DND-41 (cell line): ENCODE measurements around the gene PNPLA6.
"Not testable (repeated sequence)": the region's sequence is repeated elsewhere in the genome, so short reads cannot be mapped to it uniquely, and the experiment has no call there.

Source experiments
- ATAC-seq: fragments of 200-7000 bp; cut with Tn5 transposase; 3 replicates; pipeline ENCODE4 v1.9.1; 2021; ENCODE audit warnings: low read depth; ENCODE audit not compliant: insufficient read depth
- DNase-seq: peaks from one replicate; pipeline ENCODE4 v3.0.0-alpha.2; 2020
- H2AFZ ChIP-seq: 2 replicates; pipeline ENCODE4 v1.6.0; 2012; ENCODE audit warnings: low read depth, low read length
- H3K27ac ChIP-seq: 2 replicates; pipeline ENCODE4 v1.5.1; 2012; ENCODE audit warnings: low read length, inconsistent platforms
- H3K27me3 ChIP-seq: fragments of 200-600 bp; sonication (generic); 2 replicates; pipeline ENCODE4 v1.6.0; 2012; ENCODE audit warnings: low read length, mild to moderate bottlenecking, inconsistent platforms; ENCODE audit not compliant: insufficient read depth, poor library complexity
- H3K36me3 ChIP-seq: 2 replicates; pipeline ENCODE4 v1.5.1; 2012; ENCODE audit warnings: low read length, inconsistent platforms; ENCODE audit not compliant: insufficient read depth
- H3K4me1 ChIP-seq: 2 replicates; pipeline ENCODE4 v1.5.1; 2012; ENCODE audit warnings: mild to moderate bottlenecking, low read length; ENCODE audit not compliant: insufficient read depth
- H3K4me2 ChIP-seq: 2 replicates; pipeline ENCODE4 v1.6.0; 2012; ENCODE audit warnings: mild to moderate bottlenecking, moderate library complexity, low read length, inconsistent platforms; ENCODE audit not compliant: insufficient read depth
- H3K4me3 ChIP-seq, 2 experiments: fragments of 200-600 bp in 1 of 2; shearing (Covaris generic) in 1 of 2; 2 replicates each; pipeline ENCODE4 v1.5.1; 2012 to 2016; ENCODE audit warnings: inconsistent platforms in 2 of 2, low read length in 2 of 2, mild to moderate bottlenecking in 2 of 2, low read depth in 1 of 2, moderate library complexity in 1 of 2
- H3K79me2 ChIP-seq: 2 replicates; pipeline ENCODE4 v1.6.0; 2012; ENCODE audit warnings: low read length, inconsistent platforms; ENCODE audit not compliant: insufficient read depth
- H3K9ac ChIP-seq: 2 replicates; pipeline ENCODE4 v1.6.0; 2012; ENCODE audit warnings: low read depth, mild to moderate bottlenecking, inconsistent platforms, low read length, moderate library complexity
- H3K9me3 ChIP-seq: 2 replicates; pipeline ENCODE4 v1.5.1; 2012; ENCODE audit warnings: low read length, moderate library complexity, mild to moderate bottlenecking, inconsistent platforms; ENCODE audit not compliant: insufficient read depth, severe bottlenecking
- H4K20me1 ChIP-seq: 2 replicates; pipeline ENCODE4 v1.6.0; 2012; ENCODE audit warnings: low read length; ENCODE audit not compliant: insufficient read depth
- EZH2 ChIP-seq: IDR thresholded peaks from 3 replicates; pipeline ENCODE4 v1.6.1; 2012; ENCODE audit warnings: borderline replicate concordance, low read depth, mild to moderate bottlenecking, moderate library complexity, low read length, inconsistent platforms; ENCODE audit not compliant: severe bottlenecking
- TF ChIP-seq, protein P1 (sequence below): IDR thresholded peaks from 2 replicates; pipeline ENCODE4 v1.5.1; 2012; ENCODE audit warnings: borderline replicate concordance, low read length, moderate library complexity, mild to moderate bottlenecking; ENCODE audit not compliant: poor library complexity, severe bottlenecking; ENCODE audit errors: extremely low read depth

The PNPLA6 gene

DNA sequence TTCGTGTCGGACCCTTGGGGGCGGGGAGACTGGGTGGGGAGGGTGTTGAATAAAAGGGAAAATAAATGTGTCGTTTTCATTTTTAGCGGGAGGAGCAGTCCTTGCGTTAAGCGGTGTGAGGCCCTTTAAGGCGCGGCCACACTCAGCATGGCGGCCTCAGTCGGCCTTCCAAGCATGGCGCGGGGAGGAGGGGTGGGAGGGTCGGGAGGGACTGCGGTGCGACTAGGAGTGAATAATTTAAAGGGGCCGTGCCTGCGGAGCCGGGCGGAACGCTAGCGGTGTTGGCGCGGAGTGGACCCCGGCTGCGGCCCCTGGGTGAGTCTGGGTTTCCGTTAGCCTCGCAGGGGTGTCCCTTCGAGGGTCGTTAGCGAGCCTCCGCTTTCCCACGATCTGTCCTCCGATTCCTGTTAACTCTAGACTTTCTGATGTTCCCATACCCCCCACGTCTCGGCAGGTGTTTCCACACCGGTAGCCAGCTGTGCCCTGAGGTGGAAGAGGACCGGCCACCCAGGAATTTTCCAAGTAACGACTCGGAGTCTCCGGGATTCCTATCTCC, 1.5 kb upstream of the PNPLA6 start:
- peak overlapping the region; percentile 59 to 75 for H3K4me3 ChIP-seq
- ATAC-seq = peak; percentile 72

DNA sequence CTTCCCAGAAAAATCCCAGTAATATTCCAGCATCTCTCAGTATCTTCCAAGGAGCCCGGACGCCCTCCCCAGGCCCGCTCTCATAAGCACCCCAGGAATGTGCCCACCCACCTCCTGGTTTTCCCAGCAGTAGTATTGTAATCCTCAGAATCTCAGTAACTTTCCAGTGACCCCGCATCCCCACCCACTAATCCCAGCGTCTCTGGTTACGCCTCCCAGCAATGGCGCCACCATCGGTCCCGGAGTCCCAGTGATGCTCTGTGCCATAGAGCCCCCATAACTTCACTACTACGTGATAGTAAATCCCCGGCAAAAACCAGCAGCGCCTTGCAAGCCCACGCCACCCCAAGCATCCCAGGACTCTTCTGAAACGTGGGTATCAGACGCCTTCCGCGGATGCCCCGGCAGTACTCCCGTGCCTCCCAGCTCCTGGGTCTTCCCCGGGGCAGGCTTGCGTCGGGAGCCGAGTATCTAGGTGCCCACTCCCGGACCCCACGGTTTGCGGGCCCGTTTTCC, 928 bp upstream of the PNPLA6 start:
- Histone ChIP-seq H2AFZ (peak overlapping the region; percentile 94), H3K9me3 (no peaks in the 10 kb centered on the region), H3K4me1 (peaks cover 34% of the 10 kb centered on the region), H3K27ac (peak overlapping the region; percentile 80), H3K36me3 (peaks cover 24% of the 10 kb centered on the region), H4K20me1 (no peaks in the 10 kb centered on the region), H3K4me2 (peak overlapping the region; percentile 90), H3K4me3 (peak overlapping the region; percentile 59 to 75), H3K27me3 (no peaks in the 10 kb centered on the region), H3K9ac (peak overlapping the region; percentile 73), H3K79me2 (peaks cover 4% of the 10 kb centered on the region; the same call in 1 of the 2 replicates)
- DNase-seq (peak; percentile 62), ATAC-seq (peak; percentile 38)
- TF ChIP-seq, protein P1, sequence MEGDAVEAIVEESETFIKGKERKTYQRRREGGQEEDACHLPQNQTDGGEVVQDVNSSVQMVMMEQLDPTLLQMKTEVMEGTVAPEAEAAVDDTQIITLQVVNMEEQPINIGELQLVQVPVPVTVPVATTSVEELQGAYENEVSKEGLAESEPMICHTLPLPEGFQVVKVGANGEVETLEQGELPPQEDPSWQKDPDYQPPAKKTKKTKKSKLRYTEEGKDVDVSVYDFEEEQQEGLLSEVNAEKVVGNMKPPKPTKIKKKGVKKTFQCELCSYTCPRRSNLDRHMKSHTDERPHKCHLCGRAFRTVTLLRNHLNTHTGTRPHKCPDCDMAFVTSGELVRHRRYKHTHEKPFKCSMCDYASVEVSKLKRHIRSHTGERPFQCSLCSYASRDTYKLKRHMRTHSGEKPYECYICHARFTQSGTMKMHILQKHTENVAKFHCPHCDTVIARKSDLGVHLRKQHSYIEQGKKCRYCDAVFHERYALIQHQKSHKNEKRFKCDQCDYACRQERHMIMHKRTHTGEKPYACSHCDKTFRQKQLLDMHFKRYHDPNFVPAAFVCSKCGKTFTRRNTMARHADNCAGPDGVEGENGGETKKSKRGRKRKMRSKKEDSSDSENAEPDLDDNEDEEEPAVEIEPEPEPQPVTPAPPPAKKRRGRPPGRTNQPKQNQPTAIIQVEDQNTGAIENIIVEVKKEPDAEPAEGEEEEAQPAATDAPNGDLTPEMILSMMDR = peak; percentile 22
- TF ChIP-seq EZH2 = no peak

More for the DNA sequence above, 1.5 kb upstream of the PNPLA6 start:
- Histone ChIP-seq H3K27me3 (no peaks in the 10 kb centered on the region), H2AFZ (peak overlapping the region; percentile 94), H3K27ac (peak overlapping the region; percentile 80), H3K36me3 (peaks cover 30% of the 10 kb centered on the region), H3K9ac (peak overlapping the region; percentile 73), H3K9me3 (no peaks in the 10 kb centered on the region), H4K20me1 (no peaks in the 10 kb centered on the region), H3K79me2 (peaks cover 4% of the 10 kb centered on the region; the same call in 1 of the 2 replicates), H3K4me1 (peaks cover 34% of the 10 kb centered on the region), H3K4me2 (peak overlapping the region; percentile 90)
- DNase-seq = peak; percentile 87
- TF ChIP-seq EZH2 = no peak
- TF ChIP-seq, protein P1 = no peak

- Histone ChIP-seq H3K79me2 (peaks cover 4% of the 10 kb centered on the region; the same call in 1 of the 2 replicates), H3K9me3 (no peaks in the 10 kb centered on the region), H3K27ac (peak overlapping the region; percentile 80), H3K4me1 (peaks cover 34% of the 10 kb centered on the region), H3K9ac (peak overlapping the region; percentile 73), H4K20me1 (no peaks in the 10 kb centered on the region), H2AFZ (peak overlapping the region; percentile 94), H3K36me3 (peaks cover 29% of the 10 kb centered on the region), H3K4me3 (peak overlapping the region; percentile 59 to 75), H3K27me3 (no peaks in the 10 kb centered on the region), H3K4me2 (peak overlapping the region; percentile 90)
- DNase-seq = no peak
- TF ChIP-seq EZH2 = no peak
- TF ChIP-seq, protein P1 = no peak
- ATAC-seq = no peak
These were observed 630 bp downstream of the PNPLA6 start for GRCh38 chr19:7535998-7536695.

DNA sequence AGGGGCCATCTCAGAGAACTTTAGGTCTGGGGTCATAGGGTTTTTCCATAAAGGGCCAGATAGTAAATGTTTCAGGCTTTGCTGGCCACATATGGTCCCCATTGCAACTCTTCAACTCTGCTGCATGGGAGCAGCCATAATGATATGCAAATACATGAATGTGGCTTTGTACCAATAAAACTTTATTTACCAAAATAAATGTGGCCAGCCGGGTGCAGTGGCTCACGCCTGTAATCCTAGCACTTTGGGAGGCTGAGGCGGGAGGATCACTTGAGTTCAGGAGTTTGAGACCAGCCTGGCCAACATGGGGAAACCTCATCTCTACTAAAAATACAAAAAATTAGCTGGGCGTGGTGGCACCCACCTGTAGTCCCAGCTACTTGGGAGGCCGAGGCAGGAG, 3.5 kb downstream of the PNPLA6 start:
- H3K4me3 ChIP-seq, H2AFZ ChIP-seq, DNase-seq, H3K9me3 ChIP-seq, H3K79me2 ChIP-seq, ATAC-seq, H3K27ac ChIP-seq, H3K27me3 ChIP-seq, H4K20me1 ChIP-seq, H3K9ac ChIP-seq, H3K4me2 ChIP-seq: not testable (repeated sequence)
- H3K36me3 ChIP-seq = peaks cover 41% of the 10 kb centered on the region
- H3K4me1 ChIP-seq = peaks cover 22% of the 10 kb centered on the region
